ENCODE results near the gene GNA12.

DNA sequence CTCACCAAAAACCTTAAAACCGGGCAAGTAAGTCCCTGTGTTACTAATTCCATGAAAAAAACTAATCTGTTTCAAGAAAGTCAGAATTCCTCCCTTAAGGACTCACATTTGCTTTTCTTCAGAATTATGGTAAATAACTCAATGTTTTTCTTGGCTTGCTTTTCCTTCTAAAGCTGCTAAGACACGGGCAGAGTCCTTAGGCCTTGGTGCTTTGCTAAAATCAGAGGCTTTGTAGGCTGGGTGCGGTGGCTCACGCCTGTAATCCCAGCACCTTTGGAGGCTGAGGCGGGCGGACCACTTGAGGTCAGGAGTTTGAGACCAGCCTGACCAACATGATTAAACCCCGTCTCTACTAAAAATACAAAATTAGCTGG, 32.0 kb downstream of the GNA12 start:
- TF ChIP-seq POLR2AphosphoS5 (IDR thresholded peaks at IDR 0.05; ENCODE audit: low read depth, low read length) (no peak), TAF1 (IDR thresholded peaks at IDR 0.05; ENCODE audit: borderline replicate concordance, insufficient read depth, low read length) (no peak), SIN3A (IDR thresholded peaks at IDR 0.05; ENCODE audit: borderline replicate concordance, insufficient read depth, low read length) (no peak)

All from PFSK-1 (cell line).